Peyer's patch (tissue), 4 donors: ENCODE data around the gene CENPF.

Experiments used
- CTCF ChIP-seq, 6 experiments: fragments of 450-650 bp in 4 of 6; fragments of 200-600 bp in 2 of 6; sonication (generic) in 1 of 6; IDR thresholded peaks; one replicate each; pipeline ENCODE4 v1.5.1; 2017 to 2019; ENCODE audit warnings: antibody characterized with exemption in 6 of 6, mild to moderate bottlenecking in 3 of 6, moderate library complexity in 1 of 6
- POLR2A ChIP-seq, 2 donors: fragments of 450-650 bp; IDR thresholded peaks; one replicate each; pipeline ENCODE4 v1.5.1; 2017; ENCODE audit warnings: antibody characterized with exemption in 2 of 2, mild to moderate bottlenecking in 2 of 2, moderate library complexity in 2 of 2

- TF ChIP-seq CTCF (IDR thresholded peaks at IDR 0.05) = no peak
- no peak for TF ChIP-seq POLR2A (IDR thresholded peaks at IDR 0.05)
Observed at GRCh38 chr1:214637125-214637524, 34.1 kb downstream of the CENPF start.
